Body of pancreas (tissue), 4 donors: Measurements from ENCODE around the gene ATXN7. TPM values are rescaled to one million over a fixed set of nuclear protein-coding genes. Genes with fewer than 3 reads are reported as not detected.

Experiments
- ATAC-seq: fragments of 150-250 bp; one replicate; pipeline ENCODE4 v1.9.1; 2016
- DNase-seq, 4 donors: peaks; one replicate each; pipeline ENCODE4 v3.0.0-alpha.2; 2019
- H3K27ac ChIP-seq, 4 donors: fragments of 200-600 bp; sonication (generic); 1 replicate in 3 of 4; 2 replicates in 1 of 4; pipeline versions ENCODE4 v1.5.1 to v1.6.1; 2016 to 2019; ENCODE audit warnings: mild to moderate bottlenecking in 1 of 4, mixed read lengths in 1 of 4, moderate library complexity in 1 of 4
- H3K27me3 ChIP-seq, 2 donors: fragments of 200-600 bp; sonication (generic); one replicate each; pipeline ENCODE4 v1.6.0; 2016; ENCODE audit warnings: mild to moderate bottlenecking in 1 of 2
- H3K36me3 ChIP-seq, 2 donors: fragments of 200-600 bp; sonication (generic); replicated peaks in 1 of 2; 2 replicates each; pipeline ENCODE4 v1.5.1; 2016; ENCODE audit warnings: low read depth in 2 of 2; ENCODE audit not compliant: insufficient read depth in 1 of 2
- H3K4me1 ChIP-seq: fragments of 200-600 bp; sonication (generic); one replicate; pipeline ENCODE4 v1.6.0; 2016
- H3K4me3 ChIP-seq, 2 donors: fragments of 200-600 bp; sonication (generic); 1 replicate in 1 of 2; 2 replicates in 1 of 2; pipeline ENCODE4 v1.5.1; 2016 to 2019
- H3K9me3 ChIP-seq, 3 donors: fragments of 200-600 bp; sonication (generic); 1 replicate in 2 of 3; 2 replicates in 1 of 3; pipeline ENCODE4 v1.5.1; 2016
- CTCF ChIP-seq, 7 experiments: fragments of 450-650 bp in 4 of 7; fragments of 200-600 bp in 3 of 7; sonication (generic) in 3 of 7; IDR thresholded peaks; one replicate each; pipeline ENCODE4 v1.5.1; 2016 to 2019; ENCODE audit warnings: antibody characterized with exemption in 7 of 7
- POLR2A ChIP-seq, 3 donors: fragments of 450-650 bp; IDR thresholded peaks; one replicate each; pipeline ENCODE4 v1.6.1; 2016; ENCODE audit warnings: antibody characterized with exemption in 3 of 3, mild to moderate bottlenecking in 2 of 3
- WGBS, 2 donors: methylation state at CpG; one replicate each; pipeline ENCODE4 v1.1.5; 2017; 5-methylcytosine and 5-hydroxymethylcytosine counted together
- intact Hi-C: fragments of 100-400 bp; cut with DNase I; formaldehyde crosslinking; loops from one replicate; pipeline ENCODE4 v1.15.1; 2023
- small RNA-seq: library from RNA; depleted of rRNA; stranded (forward); fragments of <200 nt; gene quantifications from one replicate; pipeline ENCODE3, GENCODE V24; 2016
- total RNA-seq, 2 donors: library from RNA; depleted of rRNA; stranded (reverse); fragments of >200 nt; gene quantifications; one replicate each; pipeline ENCODE4 v1.1.0, GENCODE V29; 2016

ATXN7 gene
- total RNA-seq, 2 donors from 2014 or later = 36.3 to 43.8 TPM

- Histone ChIP-seq H3K4me1 (no peaks in the 10 kb centered on the region), H3K4me3 (no peak overlapping the region), H3K9me3 (no peaks in the 10 kb centered on the region), H3K27ac (no peak overlapping the region), H3K27me3 (no peaks in the 10 kb centered on the region), H3K36me3 (no peaks in the 10 kb centered on the region)
- no peak for ATAC-seq
- no peak for DNase-seq
- WGBS, 2 donors = 78 to 84% methylated on average over 7 of the region's 7 CpGs
- intact Hi-C loops = no loop called here
- TF ChIP-seq POLR2A (IDR thresholded peaks at IDR 0.05) (no peak), CTCF (IDR thresholded peaks at IDR 0.05) (no peak)
Observed at GRCh38 chr3:64047787-64048186, 184.1 kb downstream of the ATXN7 start.

- 30 to 57% methylated on average over 3 of the region's 3 CpGs for WGBS, 2 donors
- no peaks in the 10 kb centered on the region for H3K9me3 ChIP-seq
- no peak for DNase-seq
- H3K27me3 ChIP-seq = no peaks in the 10 kb centered on the region
- H3K4me1 ChIP-seq = no peaks in the 10 kb centered on the region
- no peak overlapping the region for H3K27ac ChIP-seq
- no peaks in the 10 kb centered on the region for H3K36me3 ChIP-seq
- no peak for ATAC-seq
- TF ChIP-seq CTCF (IDR thresholded peaks at IDR 0.05) (no peak), POLR2A (IDR thresholded peaks at IDR 0.05) (no peak)
- intact Hi-C loops = no loop called here
- no peak overlapping the region for H3K4me3 ChIP-seq
Observed at GRCh38 chr3:64048631-64049061, 185.0 kb downstream of the ATXN7 start.

GRCh38 chr3:64049136-64049535 is 185.5 kb downstream of the ATXN7 start:
- no peaks in the 10 kb centered on the region for H3K36me3 ChIP-seq
- no peak overlapping the region for H3K4me3 ChIP-seq
- H3K27ac ChIP-seq = no peak overlapping the region
- WGBS, 2 donors = 53 to 78% methylated on average over 3 of the region's 3 CpGs
- no peak for ATAC-seq
- no peak for DNase-seq
- TF ChIP-seq CTCF (IDR thresholded peaks at IDR 0.05) (no peak), POLR2A (IDR thresholded peaks at IDR 0.05) (no peak)
- H3K4me1 ChIP-seq = no peaks in the 10 kb centered on the region
- H3K9me3 ChIP-seq = no peaks in the 10 kb centered on the region
- no peaks in the 10 kb centered on the region for H3K27me3 ChIP-seq
- intact Hi-C loops = no loop called here

GRCh38 chr3:64049832-64050231 is 186.2 kb downstream of the ATXN7 start:
- ATAC-seq = no peak

More at GRCh38 chr3:64049832-64050231, 186.2 kb downstream of the ATXN7 start:
- Histone ChIP-seq H3K27me3 (no peaks in the 10 kb centered on the region), H3K4me3 (no peak overlapping the region), H3K4me1 (no peaks in the 10 kb centered on the region), H3K27ac (no peak overlapping the region), H3K9me3 (no peaks in the 10 kb centered on the region), H3K36me3 (no peaks in the 10 kb centered on the region)
- intact Hi-C loops = no loop called here
- WGBS, 2 donors = 65 to 71% methylated on average over 4 of the region's 4 CpGs
- no peak for DNase-seq
- no peak for TF ChIP-seq CTCF (IDR thresholded peaks at IDR 0.05)
- TF ChIP-seq POLR2A (IDR thresholded peaks at IDR 0.05) = no peak

Small RNA genes lying within 50 kb of the gene (small RNA-seq; reads per million reads assigned to genes)
- not detected for gene SCAANT1

Other genes starting within 250 kb of the ATXN7 start
- gene SNTN, start 211.2 kb upstream of the ATXN7 start, total RNA-seq = 1 to 10 TPM in 1 of 2 donors, not detected in 1; 1.0 TPM
- gene C3orf49, start 44.6 kb upstream of the ATXN7 start, total RNA-seq = not detected
- gene THOC7, start 62 bp upstream of the ATXN7 start, total RNA-seq = 10 to 100 TPM; 26.0 to 47.0 TPM
- not detected for gene SCAANT1, start 48.5 kb downstream of the ATXN7 start, total RNA-seq
- gene PSMD6, start 159.6 kb downstream of the ATXN7 start, total RNA-seq = 10 to 100 TPM; 88.7 to 98.3 TPM